HuH-7 (cell line): ENCODE measurements around the gene GNG14.
"Not testable (repeated sequence)": the region's sequence is repeated elsewhere in the genome, so short reads cannot be mapped to it uniquely, and the experiment has no call there.

Source experiments
- DNase-seq: peaks from one replicate; pipeline ENCODE4 v3.0.0; 2011; ENCODE audit warnings: low spot score

The GNG14 gene

GRCh38 chr19:12667731-12668302 is 20.0 kb upstream of the GNG14 start:
- no peak for DNase-seq

GRCh38 chr19:12668346-12668745 is 19.5 kb upstream of the GNG14 start:
- no peak for DNase-seq

GRCh38 chr19:12668932-12669269 is 18.9 kb upstream of the GNG14 start:
- DNase-seq, result no peak

- peak; percentile 72 for DNase-seq
Measured at GRCh38 chr19:12669270-12670158, 18.3 kb upstream of the GNG14 start.

GRCh38 chr19:12670159-12670928 is 17.5 kb upstream of the GNG14 start:
- no peak for DNase-seq

- no peak for DNase-seq
Measured at GRCh38 chr19:12672744-12673143, 15.1 kb upstream of the GNG14 start.

GRCh38 chr19:12675399-12675798 is 12.4 kb upstream of the GNG14 start:
- no peak for DNase-seq

GRCh38 chr19:12675940-12676339 is 11.9 kb upstream of the GNG14 start:
- no peak for DNase-seq

- peak; percentile 87 for DNase-seq
Measured at GRCh38 chr19:12676384-12676792, 11.4 kb upstream of the GNG14 start.

DNA sequence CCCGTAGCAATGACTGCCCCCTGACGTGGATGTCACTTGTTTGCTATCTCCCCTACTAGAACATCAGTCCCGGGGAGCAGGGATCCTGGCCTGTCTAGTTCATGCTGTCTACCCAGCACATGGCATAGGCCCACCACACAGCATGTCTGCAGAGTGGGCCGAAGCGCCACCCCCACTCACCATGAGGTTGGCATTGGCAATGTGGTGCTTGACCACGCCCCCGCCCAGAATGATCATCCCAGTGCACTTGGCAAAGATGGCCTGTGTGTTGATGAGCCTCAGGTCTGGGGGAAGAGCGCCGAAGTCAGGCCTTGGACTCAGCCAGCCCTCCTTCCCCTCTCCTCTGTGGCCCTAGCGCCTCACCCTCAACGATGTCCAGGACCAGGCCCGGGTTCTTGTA is 10.9 kb upstream of the GNG14 start:
- DNase-seq, result no peak

- not testable (repeated sequence) for DNase-seq
Measured at GRCh38 chr19:12678039-12678438, 9.8 kb upstream of the GNG14 start.

DNA sequence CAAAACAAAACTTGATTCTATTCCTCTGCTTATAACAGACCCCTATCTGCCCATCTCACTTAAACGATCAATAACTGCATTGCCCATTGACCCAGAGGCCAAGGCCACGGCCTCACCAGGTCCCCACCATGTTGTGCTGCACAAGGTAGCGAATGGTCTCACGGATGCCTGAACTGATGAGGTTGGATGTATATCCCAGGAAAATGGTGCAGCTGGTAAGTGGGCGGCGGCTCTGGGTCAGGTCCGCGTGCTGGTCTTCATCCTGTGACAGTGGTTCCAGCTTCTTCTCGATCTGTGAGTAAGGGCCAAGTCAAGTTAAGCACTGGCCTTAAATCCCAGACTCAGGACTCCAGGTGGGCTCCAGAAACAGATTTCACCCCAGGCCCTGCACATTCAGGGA is 7.8 kb upstream of the GNG14 start:
- no peak for DNase-seq

- peak; percentile 88 for DNase-seq
Measured at GRCh38 chr19:12681074-12681987, 6.5 kb upstream of the GNG14 start, which contains the start of gene DHPS. Gene DHPS, minus strand, starts transcription at chr19:12681880. Its CDS starts 114 bp downstream, at chr19:12681766.

DNA sequence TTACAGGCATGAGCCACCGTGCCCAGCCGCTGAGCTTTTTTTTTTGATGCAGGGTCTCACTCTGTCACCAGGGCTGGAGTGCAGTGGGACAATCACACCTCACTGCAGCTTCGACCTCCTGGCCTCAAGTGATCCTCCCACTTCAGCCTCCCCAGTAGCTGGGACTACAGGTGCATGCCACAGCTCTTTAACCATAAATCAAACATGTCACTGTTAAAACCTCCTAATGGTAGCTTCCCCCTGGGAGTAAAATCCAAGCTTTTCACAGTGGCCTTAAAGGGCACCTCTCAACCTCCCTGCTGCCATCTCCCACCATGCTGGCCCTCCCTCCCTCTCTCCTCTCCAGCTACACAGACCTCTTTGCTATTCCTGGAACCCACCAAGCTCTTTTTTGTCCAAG is 2.0 kb upstream of the GNG14 start:
- no peak for DNase-seq

- DNase-seq, result no peak
Measured at GRCh38 chr19:12689012-12689411, 1.2 kb downstream of the GNG14 start.

DNA sequence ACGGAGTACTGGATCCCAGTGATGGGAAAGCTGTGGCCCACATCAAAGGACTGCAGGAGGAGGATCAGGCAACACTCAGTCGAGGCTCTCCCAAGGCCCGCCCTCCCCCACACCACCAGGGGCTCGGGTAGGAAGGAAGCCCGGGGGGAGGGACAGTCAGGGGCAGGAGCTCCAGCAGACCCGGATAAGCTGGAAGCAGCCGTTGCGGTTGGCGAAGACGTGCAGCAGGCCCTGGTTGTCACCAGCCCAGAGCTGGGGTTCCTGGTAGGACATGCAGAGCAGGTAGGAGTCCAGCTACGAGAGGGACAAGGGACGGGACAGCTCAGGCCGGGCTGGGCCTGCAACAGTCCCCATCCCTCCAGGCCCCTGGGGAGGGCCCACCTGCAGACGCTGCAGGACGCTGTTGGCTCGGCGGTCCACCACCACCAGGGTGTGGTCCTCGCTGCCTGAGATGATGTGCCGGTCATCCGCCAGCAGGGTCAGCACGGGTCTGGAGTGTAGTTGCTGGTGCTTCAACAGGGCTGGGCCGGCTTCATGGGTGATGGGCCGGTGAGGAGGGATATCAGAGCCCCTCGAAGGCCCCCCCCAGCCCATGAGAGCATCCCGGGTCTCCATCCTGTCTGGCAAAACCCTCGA is 1.9 kb downstream of the GNG14 start:
- no peak for DNase-seq

DNA sequence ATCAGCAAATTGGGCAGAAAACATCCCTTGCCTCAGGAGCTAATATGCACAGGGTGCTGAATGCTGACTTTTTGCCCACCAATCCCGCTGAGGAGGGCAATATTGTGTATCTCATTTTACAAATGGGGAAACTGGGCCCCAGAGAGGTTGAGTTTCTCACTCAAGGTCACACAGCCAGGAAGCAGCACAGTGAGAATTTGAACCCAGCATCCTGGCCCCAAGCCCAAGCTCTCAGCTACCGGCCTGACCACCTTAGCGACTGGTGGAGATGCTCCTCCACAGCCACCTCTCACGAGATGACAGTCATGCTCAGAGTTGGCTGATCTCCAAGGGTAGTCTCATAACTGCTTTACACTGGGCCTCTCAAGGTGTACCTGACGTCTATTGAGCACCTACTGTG is 5.2 kb downstream of the GNG14 start:
- DNase-seq, result no peak

- DNase-seq, result no peak
Measured at GRCh38 chr19:12694641-12695040, 6.8 kb downstream of the GNG14 start.

DNA sequence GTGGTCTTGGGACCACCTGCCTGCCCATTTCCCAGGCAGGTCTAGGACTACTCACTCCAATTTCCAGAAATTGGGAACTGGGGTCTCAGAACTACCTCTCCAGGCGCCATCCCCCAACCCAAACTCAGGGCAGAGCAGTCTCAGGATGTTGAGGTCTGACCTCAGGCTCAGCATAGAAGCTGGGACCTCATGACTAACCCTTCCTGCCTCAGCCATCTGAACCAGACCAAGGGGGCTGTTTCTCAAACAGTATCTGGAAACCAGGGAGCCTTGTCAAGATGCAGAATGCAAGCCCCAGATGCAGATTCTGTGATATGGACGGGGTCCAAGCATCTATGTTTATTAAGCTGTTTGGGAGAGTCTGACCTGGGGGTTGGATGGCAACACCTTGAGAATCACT is 7.3 kb downstream of the GNG14 start:
- no peak for DNase-seq

DNA sequence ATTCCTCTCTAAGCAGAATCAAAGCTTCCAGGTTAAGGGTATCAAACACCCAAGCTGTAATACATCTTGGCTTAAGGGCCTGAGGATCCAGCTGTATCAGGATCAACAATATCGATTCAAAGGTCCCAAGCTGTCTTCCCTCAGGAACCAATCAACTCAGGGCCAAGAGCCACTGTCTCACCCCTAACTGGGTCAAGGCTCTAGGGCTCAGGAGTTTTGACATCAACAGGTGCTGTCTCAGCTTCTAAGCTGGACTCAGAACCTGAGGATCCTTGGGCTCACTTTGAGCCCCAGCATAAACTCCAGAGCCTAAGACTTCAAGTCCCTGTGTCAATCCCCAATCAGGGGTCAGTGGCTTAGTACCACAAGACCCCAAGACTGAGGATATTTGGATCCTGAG is 7.7 kb downstream of the GNG14 start:
- no peak for DNase-seq

DNA sequence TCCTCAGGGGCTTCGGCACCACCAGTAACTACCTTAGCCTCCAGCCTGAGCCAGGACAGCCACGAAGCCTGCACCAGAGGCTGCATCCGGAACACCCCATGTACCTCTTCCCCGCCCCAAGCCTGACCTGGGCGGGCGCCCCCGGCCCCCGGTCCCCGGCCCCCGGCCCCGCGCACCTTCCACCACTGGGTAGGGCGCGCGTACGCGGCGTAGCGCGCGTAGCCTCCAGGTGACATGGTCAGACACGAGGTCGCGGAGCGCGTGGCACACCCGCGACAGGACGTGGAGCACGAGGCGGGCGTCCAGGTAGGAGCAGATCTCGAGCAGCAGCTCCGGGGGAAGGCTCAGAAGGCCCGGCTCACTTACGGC is 8.2 kb downstream of the GNG14 start:
- no peak for DNase-seq
